NCI-H774 (cell line): ENCODE data around the gene BROX.
"Not testable (repeated sequence)": the region's sequence is repeated elsewhere in the genome, so short reads cannot be mapped to it uniquely, and the experiment has no call there.

Experiments used
- DNase-seq: peaks from one replicate; lab custom pipeline; 2025; lab: John Stamatoyannopoulos, UW

The BROX gene

GRCh38 chr1:222712253-222713090 is at the start of gene BROX, which contains the start of gene AIDA:
Gene BROX (plus strand): TSS chr1:222712564. CDS start chr1:222715700, 3,136 bp downstream.
Gene AIDA (minus strand): TSS chr1:222712491. CDS start chr1:222712317, 174 bp downstream.
- peak; percentile 87 for DNase-seq

DNA sequence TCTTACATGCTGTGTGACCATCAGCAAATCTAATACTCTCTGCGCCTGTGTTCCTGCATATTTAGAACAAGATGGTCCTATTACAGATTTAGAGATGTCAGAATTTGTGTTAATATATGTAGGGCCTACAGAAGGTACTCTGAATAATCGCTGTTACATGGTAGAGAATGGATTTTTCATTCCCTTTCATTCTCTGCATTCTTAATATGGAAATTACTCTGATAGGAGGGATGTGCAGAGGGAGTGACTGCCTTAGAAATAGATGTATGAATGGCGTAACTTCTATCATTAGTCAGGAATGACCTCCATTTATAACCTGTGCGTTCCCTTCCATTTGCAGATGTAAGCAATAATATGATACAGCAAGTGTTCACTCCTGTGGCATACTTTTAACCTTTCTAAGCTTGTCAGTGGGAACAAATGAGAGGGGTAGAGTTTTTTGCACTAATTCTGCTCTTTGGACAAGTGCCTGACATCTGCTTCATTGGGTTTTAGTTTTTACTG is 48.9 kb upstream of the BROX start:
- DNase-seq = no peak

DNA sequence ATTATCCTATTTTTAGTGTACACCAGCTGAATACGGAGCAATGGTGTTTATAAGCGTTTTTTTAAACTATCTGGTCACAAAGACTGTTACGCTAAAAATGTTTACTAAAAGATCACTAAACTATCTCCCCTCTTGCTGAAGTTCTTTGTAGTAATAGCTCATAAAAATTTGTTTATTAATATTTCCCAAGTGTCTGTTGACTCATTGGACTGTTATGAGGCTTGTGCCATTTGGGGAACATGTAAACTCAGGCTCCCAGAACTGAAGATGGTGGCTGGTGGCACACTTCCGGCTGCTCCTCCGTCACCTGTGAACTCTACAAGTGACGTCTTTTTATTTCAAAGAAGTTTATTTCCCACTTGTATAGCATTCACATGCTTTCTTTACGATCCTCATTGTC is 46.4 kb upstream of the BROX start:
- no peak for DNase-seq

- DNase-seq = not testable (repeated sequence)
Measured at GRCh38 chr1:222668184-222668583, 44.2 kb upstream of the BROX start.

DNA sequence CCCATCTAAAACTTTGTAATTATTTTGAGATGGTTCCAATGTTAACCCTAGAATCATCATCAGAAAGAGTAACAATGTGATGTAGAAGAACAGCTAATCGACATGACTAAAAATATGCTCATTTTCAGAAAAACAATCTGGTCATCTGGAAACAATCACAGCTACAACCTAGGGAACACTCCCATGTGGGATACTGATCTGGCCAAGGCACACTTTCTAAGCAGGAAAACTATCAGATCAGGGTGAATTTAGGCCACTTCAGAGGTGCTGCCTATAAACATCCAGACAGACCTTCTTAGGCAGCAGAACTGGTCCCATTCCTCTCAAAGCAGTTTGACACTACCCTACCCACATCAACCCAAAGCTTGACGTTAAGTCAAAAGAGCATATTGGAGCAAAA is 43.3 kb upstream of the BROX start:
- DNase-seq = not testable (repeated sequence)

GRCh38 chr1:222670110-222670509 is 42.3 kb upstream of the BROX start:
- no peak for DNase-seq

DNA sequence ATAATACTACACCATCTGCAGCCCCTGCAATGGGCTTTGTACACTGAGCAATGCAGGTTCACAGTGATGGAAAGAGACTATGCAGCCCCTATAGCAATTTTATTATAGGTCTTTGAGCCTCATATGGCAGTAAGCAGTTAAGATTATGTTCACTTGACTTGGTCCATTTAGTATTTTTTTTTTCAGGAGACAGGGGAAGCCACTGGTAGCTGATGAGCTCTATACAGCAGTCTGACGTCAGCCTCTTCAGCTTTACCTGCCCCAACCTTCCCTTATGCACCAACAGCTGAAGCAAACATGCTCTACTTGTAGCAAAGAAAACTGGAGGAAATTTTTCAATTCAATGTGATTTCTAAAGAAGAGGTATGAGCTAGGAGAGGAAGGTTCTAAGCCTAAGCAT is 32.3 kb upstream of the BROX start:
- no peak for DNase-seq

GRCh38 chr1:222691016-222691415 is 21.3 kb upstream of the BROX start:
- DNase-seq = no peak

GRCh38 chr1:222694927-222695326 is 17.4 kb upstream of the BROX start:
- DNase-seq = no peak

- DNase-seq = no peak
Measured at GRCh38 chr1:222696741-222697140, 15.6 kb upstream of the BROX start.

GRCh38 chr1:222697203-222697602 is 15.2 kb upstream of the BROX start:
- no peak for DNase-seq

DNA sequence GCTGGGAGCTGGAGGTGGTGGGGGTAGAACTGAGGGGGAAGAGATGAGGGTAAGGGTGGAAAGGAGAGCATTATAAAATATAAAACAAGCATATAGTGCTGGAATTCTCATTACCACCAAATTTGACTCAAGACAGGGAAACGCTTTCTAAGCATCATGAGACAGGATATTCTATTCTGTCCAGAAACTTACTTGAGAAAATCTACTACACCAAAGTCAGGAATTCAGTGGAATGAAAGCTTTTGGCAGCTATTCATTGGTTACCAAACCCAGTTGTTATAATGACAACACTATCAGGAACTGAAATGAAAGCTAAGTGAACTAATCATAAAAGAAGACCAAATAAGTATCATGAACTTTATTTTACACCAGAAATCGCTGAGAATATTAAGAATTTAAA is 14.5 kb upstream of the BROX start:
- DNase-seq = no peak

DNA sequence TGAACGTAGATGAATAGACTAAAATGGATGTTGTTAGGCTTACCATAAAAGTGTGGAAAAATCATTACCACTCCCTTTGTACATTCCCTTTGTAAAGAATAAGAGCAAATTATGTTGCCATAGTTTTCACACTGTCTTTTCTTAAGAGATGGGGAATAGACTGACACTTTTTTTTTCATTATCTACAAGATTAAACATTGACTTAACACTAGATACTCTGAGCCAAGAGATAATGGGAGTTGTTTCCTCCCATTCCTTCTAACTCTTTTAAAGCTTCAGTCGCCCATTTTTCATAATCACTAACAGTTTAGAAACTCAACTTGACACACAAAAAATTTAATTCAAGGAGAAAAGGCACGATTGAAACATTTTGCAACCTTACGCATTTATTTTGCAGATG is 10.2 kb upstream of the BROX start:
- DNase-seq = no peak

DNA sequence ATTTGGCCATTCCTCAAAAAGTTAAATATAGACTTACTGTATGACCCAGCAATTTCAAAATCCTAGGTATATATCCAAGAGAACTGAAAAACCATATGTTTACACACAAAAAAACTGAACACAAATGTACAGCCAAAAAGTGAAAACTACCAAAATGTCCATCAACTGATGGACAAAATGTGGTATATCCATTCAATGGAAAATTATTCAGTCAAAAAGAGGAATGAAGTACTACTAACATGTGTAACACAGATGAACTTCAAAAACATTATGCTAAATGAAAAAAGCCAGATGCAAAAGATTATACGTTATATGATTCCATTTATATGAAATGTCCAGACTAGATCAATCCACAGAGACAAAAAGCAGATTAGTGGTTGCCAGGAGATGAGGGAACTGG is 8.1 kb upstream of the BROX start:
- no peak for DNase-seq

DNA sequence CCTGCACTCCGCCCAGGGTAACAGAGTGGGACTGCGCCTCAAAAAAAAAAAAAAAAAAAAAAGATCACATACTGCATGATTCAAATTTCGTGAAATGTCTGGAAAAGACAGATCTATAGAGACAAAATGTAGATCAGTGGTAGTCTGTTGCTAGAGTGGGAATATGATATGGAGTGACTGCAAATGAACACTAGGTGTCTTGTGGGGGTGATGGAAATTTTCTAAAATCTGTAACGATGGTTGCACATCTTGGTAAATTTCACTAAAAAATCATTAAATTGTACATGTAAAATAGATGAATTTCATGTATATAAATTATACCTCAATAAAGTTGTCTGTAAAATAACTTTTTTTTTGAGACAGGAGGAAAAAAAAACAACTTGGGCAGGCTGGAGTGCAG is 5.5 kb upstream of the BROX start:
- DNase-seq = no peak

- DNase-seq = no peak
Measured at GRCh38 chr1:222709700-222710153, 2.6 kb upstream of the BROX start.

DNA sequence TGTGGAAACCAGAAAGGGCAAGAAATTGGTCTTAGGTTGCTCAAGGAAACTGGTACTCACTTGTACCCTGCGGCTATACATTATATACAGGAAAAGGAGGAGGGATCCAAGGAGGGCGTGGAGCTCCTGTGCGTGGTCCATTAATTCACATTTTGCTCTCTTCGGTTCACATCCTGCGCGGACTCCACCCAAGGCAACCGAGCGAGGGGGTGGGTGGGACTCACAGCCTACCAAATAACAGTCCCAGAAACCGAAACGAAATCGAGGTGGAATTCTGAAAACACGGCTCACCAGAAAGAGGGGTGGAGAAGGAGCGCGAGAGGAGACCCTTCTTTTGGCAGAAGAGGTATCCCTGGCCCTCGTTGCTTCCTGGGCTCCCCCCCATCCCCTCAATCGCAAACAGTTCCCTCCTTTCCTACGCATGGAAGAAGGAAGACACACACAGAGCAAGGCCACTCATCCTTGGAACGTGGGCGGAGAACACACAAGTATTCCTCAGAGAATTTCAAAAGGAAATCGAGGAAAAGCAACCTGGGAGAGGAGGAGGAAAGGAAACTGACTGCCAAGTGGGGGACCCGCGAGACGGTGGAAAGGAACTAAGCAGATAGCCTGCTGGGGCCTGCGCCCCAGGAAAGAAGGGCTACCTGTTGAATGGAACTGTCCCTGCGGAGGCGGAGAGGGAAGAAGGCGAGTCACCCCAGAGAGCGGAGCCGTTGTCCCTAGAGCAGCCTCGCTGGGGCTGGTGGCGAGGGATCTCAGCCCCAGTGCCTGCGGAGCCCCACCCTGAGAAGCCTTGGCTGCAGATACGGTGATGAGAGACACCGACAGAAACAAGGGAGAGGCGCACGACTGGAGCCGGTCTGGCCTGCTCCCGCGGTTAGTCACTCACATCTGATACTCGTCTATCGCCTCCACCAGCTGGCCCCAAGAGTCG is 778 bp upstream of the BROX start:
- DNase-seq = peak; percentile 24

- DNase-seq = peak; percentile 95
Measured at GRCh38 chr1:222713091-222713961, 962 bp downstream of the BROX start.

DNA sequence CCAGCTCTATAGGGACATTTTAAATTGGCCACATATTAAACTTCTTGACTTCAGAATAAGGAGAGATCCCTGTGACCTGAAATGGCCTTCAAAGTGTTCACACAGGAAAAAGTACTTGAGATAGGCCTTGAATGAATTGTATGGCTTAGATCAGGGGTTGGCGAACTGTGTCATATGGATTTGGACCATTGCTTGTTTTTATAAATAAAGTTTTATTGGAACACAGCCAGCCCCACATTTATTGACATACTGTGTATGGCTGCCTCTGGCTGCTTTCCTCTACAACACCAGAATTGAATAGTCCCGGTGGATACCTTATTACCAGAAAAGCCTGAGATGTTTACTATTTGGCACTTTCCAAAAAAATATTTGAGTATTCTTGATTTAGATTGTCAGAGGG is 4.0 kb downstream of the BROX start:
- DNase-seq = no peak

DNA sequence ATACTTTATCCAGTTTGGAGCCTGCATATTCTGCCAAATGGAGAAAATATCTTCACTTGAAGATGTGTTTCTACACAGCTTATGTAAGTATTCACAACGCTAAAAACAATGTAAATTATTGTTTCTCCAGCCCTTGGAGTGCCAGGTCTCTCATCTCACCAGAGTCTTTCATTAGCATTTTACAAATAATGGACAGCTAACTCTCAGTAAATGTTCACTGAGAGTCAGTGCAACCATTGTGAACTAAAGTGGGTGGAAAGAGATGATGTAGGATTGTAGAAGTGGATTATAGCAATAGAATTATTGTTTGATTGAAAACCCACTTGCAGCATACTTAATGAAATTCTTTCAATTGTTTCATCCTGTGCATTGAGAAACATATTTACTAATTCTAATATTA is 16.4 kb downstream of the BROX start:
- no peak for DNase-seq

DNA sequence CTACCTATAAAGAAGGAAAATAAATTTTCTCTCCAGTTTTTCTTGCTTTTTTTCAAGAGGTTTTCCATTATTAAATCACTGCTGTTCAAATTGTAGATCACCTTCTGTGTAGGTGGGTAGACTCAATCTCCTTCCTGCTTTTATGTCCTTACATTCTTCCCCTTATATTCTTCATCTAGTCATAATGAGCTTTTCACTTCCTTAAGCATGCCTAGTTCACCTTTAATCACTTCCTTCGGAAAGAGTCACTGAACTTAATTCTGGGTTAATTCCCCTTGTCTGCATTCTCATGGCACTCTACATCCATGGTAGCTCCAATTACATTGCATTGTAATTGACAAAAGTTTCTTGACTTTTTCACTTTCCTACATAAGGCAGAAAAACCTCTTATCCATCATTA is 18.5 kb downstream of the BROX start:
- DNase-seq = no peak
